Ishikawa (cell line): ENCODE results near the gene CRYBA4.

ENCODE experiments used
- CEBPB ChIP-seq: IDR thresholded peaks from 2 replicates; pipeline ENCODE4 v1.6.1; 2012
- CREB1 ChIP-seq: IDR thresholded peaks from 2 replicates; pipeline ENCODE4 v1.6.1; 2012; ENCODE audit warnings: low read depth
- EGR1 ChIP-seq: IDR thresholded peaks from 2 replicates; pipeline ENCODE4 v1.6.1; 2012
- EP300 ChIP-seq: IDR thresholded peaks from 2 replicates; pipeline ENCODE4 v1.6.1; 2012; ENCODE audit warnings: borderline replicate concordance
- FOXM1 ChIP-seq: IDR thresholded peaks from 2 replicates; pipeline ENCODE4 v1.6.1; 2012; ENCODE audit warnings: low read depth, borderline replicate concordance
- MAX ChIP-seq: IDR thresholded peaks from 2 replicates; pipeline ENCODE4 v1.6.1; 2012
- NFIC ChIP-seq: IDR thresholded peaks from 2 replicates; pipeline ENCODE4 v1.6.1; 2012
- RAD21 ChIP-seq: IDR thresholded peaks from 2 replicates; pipeline ENCODE4 v1.6.1; 2012; ENCODE audit warnings: low read depth
- REST ChIP-seq: IDR thresholded peaks from 2 replicates; pipeline ENCODE4 v1.6.1; 2012; ENCODE audit warnings: low read depth, mild to moderate bottlenecking
- TAF1 ChIP-seq: IDR thresholded peaks from 2 replicates; pipeline ENCODE4 v1.6.1; 2012; ENCODE audit warnings: low read depth, mild to moderate bottlenecking
- TCF12 ChIP-seq: IDR thresholded peaks from 2 replicates; pipeline ENCODE4 v1.6.1; 2012; ENCODE audit warnings: low read depth
- TEAD4 ChIP-seq: IDR thresholded peaks from 2 replicates; pipeline ENCODE4 v1.6.1; 2012
- USF1 ChIP-seq: IDR thresholded peaks from 2 replicates; pipeline ENCODE4 v1.6.1; 2012
- YY1 ChIP-seq: IDR thresholded peaks from 2 replicates; pipeline ENCODE4 v1.6.1; 2012; ENCODE audit warnings: low read depth
- ZBTB7A ChIP-seq: IDR thresholded peaks from 2 replicates; pipeline ENCODE4 v1.6.1; 2012; ENCODE audit warnings: low read depth

The CRYBA4 gene

GRCh38 chr22:26610072-26610958 lies 11.4 kb upstream of the CRYBA4 start:
- TF ChIP-seq FOXM1 (no peak), EGR1 (no peak)

DNA sequence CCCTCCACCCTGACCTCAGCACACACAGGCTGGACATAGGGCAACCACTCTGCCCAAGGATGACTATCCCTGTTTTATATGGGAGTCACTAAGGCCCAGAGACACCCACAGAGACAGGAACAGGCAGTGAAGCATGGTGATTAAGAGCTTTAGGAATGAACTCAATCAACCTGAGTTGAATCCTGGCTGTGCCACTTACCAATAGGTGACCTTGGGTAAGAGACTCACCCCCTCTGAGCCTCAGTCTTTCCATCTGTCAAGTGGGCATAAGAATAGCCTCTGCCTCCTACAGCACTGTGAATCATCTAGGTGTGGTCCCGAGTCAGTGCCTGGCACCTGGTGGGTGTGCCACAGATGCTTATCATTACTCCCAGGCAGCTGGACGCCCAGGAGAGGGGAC lies 10.8 kb upstream of the CRYBA4 start:
- TF ChIP-seq EGR1 (no peak), CREB1 (no peak), NFIC (no peak), ZBTB7A (no peak), USF1 (no peak), TAF1 (no peak), TCF12 (no peak), EP300 (no peak), FOXM1 (no peak), YY1 (no peak), RAD21 (no peak), MAX (no peak), REST (no peak), TEAD4 (no peak), CEBPB (no peak)

DNA sequence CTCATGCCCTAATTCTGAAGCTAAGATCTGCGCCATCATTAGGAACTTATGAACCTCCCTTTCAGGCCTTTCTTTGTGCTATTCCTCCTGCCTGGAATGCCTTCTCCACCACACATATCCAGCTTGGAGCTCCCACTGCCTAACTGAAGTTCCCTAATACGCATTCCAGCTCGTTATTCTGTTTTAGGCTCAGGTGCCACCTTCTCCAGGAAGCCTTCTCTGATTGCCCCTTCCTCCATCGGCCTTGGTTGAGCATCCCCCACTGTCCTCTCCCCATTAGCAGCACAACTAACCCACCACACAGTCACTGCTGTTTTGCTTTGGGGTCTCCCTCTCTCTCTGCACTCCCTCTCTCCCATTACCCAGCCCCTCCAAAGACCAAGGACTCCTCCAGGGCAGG lies 9.1 kb upstream of the CRYBA4 start:
- TF ChIP-seq ZBTB7A = no peak
- TF ChIP-seq YY1 = no peak
- TF ChIP-seq EP300 = no peak
- TF ChIP-seq EGR1 = no peak
- TF ChIP-seq FOXM1 = no peak
- TF ChIP-seq TCF12 = no peak
- TF ChIP-seq USF1 = no peak
- TF ChIP-seq REST = no peak

DNA sequence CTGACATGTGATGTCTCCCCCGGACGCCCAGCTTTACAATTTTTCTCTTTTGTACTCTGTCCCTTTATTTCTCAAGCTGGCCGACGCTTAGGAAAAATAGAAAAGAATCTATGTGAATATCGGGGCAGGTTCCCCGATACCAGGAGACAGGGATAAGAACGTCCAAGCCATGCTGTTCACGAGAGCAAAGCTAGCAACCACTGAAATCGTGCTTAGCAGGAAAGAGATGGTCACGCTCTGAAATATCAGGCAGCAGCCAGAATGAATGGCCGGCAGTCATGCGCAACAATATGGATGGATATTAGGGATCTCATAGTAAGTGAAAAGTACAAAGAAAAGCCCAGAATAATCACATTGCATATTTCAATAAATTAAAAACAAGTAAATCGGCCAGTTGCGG lies 7.4 kb upstream of the CRYBA4 start:
- no peak for TF ChIP-seq NFIC
- no peak for TF ChIP-seq MAX
- no peak for TF ChIP-seq TCF12
- no peak for TF ChIP-seq TAF1
- no peak for TF ChIP-seq TEAD4
- no peak for TF ChIP-seq EP300
- no peak for TF ChIP-seq FOXM1
- TF ChIP-seq USF1 = no peak

GRCh38 chr22:26615149-26615548 lies 6.6 kb upstream of the CRYBA4 start:
- TF ChIP-seq EP300 = no peak
- no peak for TF ChIP-seq CREB1

GRCh38 chr22:26615830-26616435 lies 5.8 kb upstream of the CRYBA4 start:
- TF ChIP-seq FOXM1 (no peak), NFIC (no peak)
